HCT116 (cell line): Measurements from ENCODE around the gene ADAMTS16. TPM values are rescaled to one million over a fixed set of nuclear protein-coding genes. Genes with fewer than 3 reads are reported as not detected.

Experiments
- ATAC-seq: fragments of 200-7000 bp; cut with Tn5 transposase; 2 replicates; pipeline ENCODE4 v1.9.1; 2020; ENCODE audit warnings: mild to moderate bottlenecking, moderate library complexity
- BruUV-seq: library from RNA; stranded (reverse); fragments of 400-500 nt; replicated peaks from 2 replicates; lab custom pipeline; 2021; lab: Mats Ljungman, UMichigan
- CTCF ChIA-PET: fragments of 300-600 bp; sonication (Branson Sonifier 250); formaldehyde crosslinking; loops from one replicate; lab custom pipeline; 2021; ENCODE audit warnings: antibody characterized with exemption; lab: Charles Lee
- POLR2A ChIA-PET: fragments of 300-600, 350-600 bp; sonication (Branson Sonifier 250); formaldehyde crosslinking; loops from one replicate; lab custom pipeline; 2021; ENCODE audit warnings: antibody characterized with exemption; lab: Charles Lee
- RAD21 ChIA-PET, 2 experiments: fragments of 300-600 bp; sonication (Branson Sonifier 250); formaldehyde crosslinking; loops; one replicate each; lab custom pipeline; 2023; ENCODE audit warnings: low total read pairs in 2 of 2; ENCODE audit not compliant: uncharacterized antibody in 2 of 2, unreplicated experiment in 2 of 2, low non-redundant PET in 1 of 2; lab: Charles Lee
- DNase-seq: peaks from one replicate; pipeline ENCODE4 v3.0.0-alpha.2; 2010; ENCODE audit warnings: low read depth, low spot score
- H2AFZ ChIP-seq: fragments of 200-600 bp; shearing (Covaris generic), sonication (generic); 2 replicates; pipeline ENCODE4 v1.6.1; 2017; ENCODE audit warnings: low read depth, mixed run types, mixed read lengths, antibody characterized with exemption, low read length; ENCODE audit not compliant: poor library complexity, severe bottlenecking
- H3K27ac ChIP-seq: 2 replicates; pipeline ENCODE4 v1.5.1; 2012; ENCODE audit warnings: low read depth, low read length
- H3K27me3 ChIP-seq: fragments of 200-600 bp; sonication (generic); 2 replicates; pipeline ENCODE4 v1.6.1; 2016; ENCODE audit warnings: mixed run types, low read length, mixed read lengths; ENCODE audit not compliant: insufficient read depth
- H3K36me3 ChIP-seq, 2 experiments: fragments of 200-500 bp in 1 of 2; fragments of 200-600 bp in 1 of 2; sonication (Bioruptor generic) in 1 of 2; sonication (generic) in 1 of 2; 2 replicates each; pipeline versions ENCODE4 v1.5.1 to v1.6.1; 2014 to 2016; ENCODE audit warnings: low read length in 2 of 2, inconsistent platforms in 1 of 2, mixed read lengths in 1 of 2, mixed run types in 1 of 2; ENCODE audit not compliant: insufficient read depth in 2 of 2, control insufficient read depth in 1 of 2
- H3K4me1 ChIP-seq, 2 experiments: fragments of 200-600 bp in 1 of 2; sonication (generic) in 1 of 2; 2 replicates each; pipeline versions ENCODE4 v1.5.1 to v1.6.1; 2012 to 2017; ENCODE audit warnings: low read length in 2 of 2, inconsistent platforms in 1 of 2, mild to moderate bottlenecking in 1 of 2, mixed read lengths in 1 of 2, mixed run types in 1 of 2, moderate library complexity in 1 of 2; ENCODE audit not compliant: insufficient read depth in 2 of 2, control insufficient read depth in 1 of 2
- H3K4me2 ChIP-seq: fragments of 200-600 bp; sonication (generic); 2 replicates; pipeline ENCODE4 v1.6.1; 2017; ENCODE audit warnings: mixed run types, low read length, mixed read lengths
- H3K4me3 ChIP-seq, 2 experiments: fragments of 200-600 bp in 1 of 2; sonication (generic) in 1 of 2; replicated peaks in 1 of 2; 2 replicates each; pipeline ENCODE4 v1.5.1; 2011 to 2016; ENCODE audit warnings: low read length in 2 of 2, control low read depth in 1 of 2, low read depth in 1 of 2, mild to moderate bottlenecking in 1 of 2, mixed read lengths in 1 of 2, mixed run types in 1 of 2
- H3K79me2 ChIP-seq: fragments of 200-600 bp; sonication (generic); 2 replicates; pipeline ENCODE4 v1.6.1; 2017; ENCODE audit warnings: mild to moderate bottlenecking, mixed run types, low read length, moderate library complexity, mixed read lengths; ENCODE audit not compliant: insufficient read depth
- H3K9ac ChIP-seq: fragments of 200-600 bp; sonication (generic); 2 replicates; pipeline ENCODE4 v1.6.1; 2016; ENCODE audit warnings: low read length, mixed read lengths
- H3K9me2 ChIP-seq: fragments of 200-600 bp; sonication (generic), shearing (Covaris generic); 2 replicates; pipeline ENCODE4 v1.6.1; 2017; ENCODE audit warnings: mixed run types, mild to moderate bottlenecking, moderate library complexity; ENCODE audit not compliant: insufficient read depth
- H3K9me3 ChIP-seq, 2 experiments: fragments of 200-500 bp in 1 of 2; fragments of 200-600 bp in 1 of 2; sonication (Bioruptor generic) in 1 of 2; sonication (generic) in 1 of 2; 2 replicates each; pipeline ENCODE4 v1.6.1; 2014 to 2017; ENCODE audit warnings: low read length in 2 of 2, mixed read lengths in 2 of 2, inconsistent platforms in 1 of 2, low read depth in 1 of 2, mild to moderate bottlenecking in 1 of 2, mixed run types in 1 of 2, moderate library complexity in 1 of 2; ENCODE audit not compliant: control insufficient read depth in 1 of 2, insufficient read depth in 1 of 2
- H4K20me1 ChIP-seq: fragments of 200-600 bp; sonication (generic), shearing (Covaris generic); 2 replicates; pipeline ENCODE4 v1.6.1; 2017; ENCODE audit warnings: mixed run types, mild to moderate bottlenecking, moderate library complexity; ENCODE audit not compliant: insufficient read depth
- CTCF ChIP-seq, 3 experiments: fragments of 200-600 bp in 1 of 3; sonication (generic) in 1 of 3; IDR thresholded peaks in 2 of 3; conservative IDR thresholded peaks in 1 of 3; 2 replicates each; pipeline ENCODE4 v1.5.1; 2012 to 2017; ENCODE audit warnings: low read depth in 2 of 3, low read length in 2 of 3, antibody characterized with exemption in 1 of 3, borderline replicate concordance in 1 of 3, control low read depth in 1 of 3, mild to moderate bottlenecking in 1 of 3, mixed read lengths in 1 of 3, mixed run types in 1 of 3, moderate library complexity in 1 of 3; ENCODE audit not compliant: insufficient read depth in 1 of 3
- EGR1 ChIP-seq: IDR thresholded peaks from 2 replicates; pipeline ENCODE4 v1.6.1; 2012; ENCODE audit warnings: low read depth
- ELF1 ChIP-seq: IDR thresholded peaks from 2 replicates; pipeline ENCODE4 v1.6.1; 2012; ENCODE audit warnings: low read depth, borderline replicate concordance
- EZH2 ChIP-seq: fragments of 200-600 bp; sonication (generic); IDR thresholded peaks from 2 replicates; pipeline ENCODE4 v1.6.1; 2017; ENCODE audit warnings: antibody characterized with exemption, mixed run types
- EZH2phosphoT487 ChIP-seq: fragments of 200-600 bp; IDR thresholded peaks from 2 replicates; pipeline ENCODE4 v1.6.1; 2018; ENCODE audit warnings: antibody characterized with exemption, borderline replicate concordance
- FOSL1 ChIP-seq: IDR thresholded peaks from 2 replicates; pipeline ENCODE4 v1.6.1; 2012; ENCODE audit warnings: low read depth
- JUND ChIP-seq: IDR thresholded peaks from 2 replicates; pipeline ENCODE4 v1.6.1; 2012
- POLR2A ChIP-seq: IDR thresholded peaks from 2 replicates; pipeline ENCODE4 v1.7.0; 2011; ENCODE audit warnings: borderline replicate concordance; ENCODE audit not compliant: insufficient read depth, insufficient read length; ENCODE audit errors: extremely low read depth
- POLR2AphosphoS5 ChIP-seq: IDR thresholded peaks from 2 replicates; pipeline ENCODE4 v1.6.1; 2011; ENCODE audit warnings: mild to moderate bottlenecking, low read depth, low read length, moderate library complexity
- RAD21 ChIP-seq: IDR thresholded peaks from 2 replicates; pipeline ENCODE4 v1.6.1; 2012; ENCODE audit warnings: low read depth, mild to moderate bottlenecking
- REST ChIP-seq: IDR thresholded peaks from 2 replicates; pipeline ENCODE4 v1.6.1; 2012; ENCODE audit warnings: low read depth
- SIN3A ChIP-seq: IDR thresholded peaks from 2 replicates; pipeline ENCODE4 v1.6.1; 2012; ENCODE audit warnings: low read depth
- ZBTB33 ChIP-seq: IDR thresholded peaks from 2 replicates; pipeline ENCODE4 v1.6.1; 2011; ENCODE audit warnings: mild to moderate bottlenecking, low read length, moderate library complexity; ENCODE audit not compliant: insufficient replicate concordance; ENCODE audit errors: extremely low read depth
- ZNF274 ChIP-seq: fragments of 200-500 bp; sonication (Bioruptor generic); IDR thresholded peaks from 2 replicates; pipeline ENCODE4 v1.6.1; 2014; ENCODE audit warnings: mild to moderate bottlenecking, low read depth, low read length, inconsistent platforms
- intact Hi-C: fragments of 100-400 bp; cut with micrococcal nuclease; formaldehyde crosslinking; loops from 2 replicates; pipeline ENCODE4 v1.10.0; 2022
- total RNA-seq: library from RNA; stranded (reverse); gene quantifications from one replicate; pipeline ENCODE4 v1.2.1, GENCODE V29; 2021; ENCODE audit not compliant: unreplicated experiment
- TF ChIP-seq, protein P1 (sequence below): IDR thresholded peaks from 2 replicates; pipeline ENCODE4 v1.6.1; 2012

Gene ADAMTS16
- total RNA-seq, 1 experiment from 2014 or later: 2.4 TPM

DNA sequence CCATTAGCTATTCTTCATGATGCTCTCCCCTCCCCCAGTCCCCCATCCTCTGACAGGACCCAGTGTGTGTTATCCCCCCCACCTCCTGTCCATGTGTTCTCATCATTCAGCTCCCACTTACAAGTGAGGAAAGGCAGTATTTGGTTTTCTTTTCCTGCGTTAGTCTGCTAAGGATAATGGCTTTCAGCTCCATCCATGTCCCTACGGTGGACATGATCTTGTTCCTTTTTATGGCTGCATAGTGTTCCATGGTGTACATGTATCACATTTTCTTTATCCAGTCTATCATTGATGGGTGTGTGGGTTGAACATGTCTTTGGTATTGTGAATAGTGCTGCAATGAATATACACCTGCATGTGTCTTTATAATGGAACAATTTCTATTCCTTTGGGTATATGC, 181.0 kb downstream of the ADAMTS16 start:
- Histone ChIP-seq H2AFZ (no peak overlapping the region), H3K4me1 (no peaks in the 10 kb centered on the region), H3K27ac (no peak overlapping the region), H3K9me3 (no peaks in the 10 kb centered on the region), H3K9me2 (no peaks in the 10 kb centered on the region), H3K4me2 (no peak overlapping the region), H3K27me3 (no peaks in the 10 kb centered on the region), H3K36me3 (no peaks in the 10 kb centered on the region), H3K79me2 (no peaks in the 10 kb centered on the region), H3K4me3 (no peak overlapping the region), H4K20me1 (no peaks in the 10 kb centered on the region), H3K9ac (no peak overlapping the region)
- no TSS peak for BruUV-seq
- DNase-seq (no peak), ATAC-seq (no peak)
- POLR2A ChIA-PET: no interaction called here
- RAD21 ChIA-PET: no interaction called here
- intact Hi-C loops: no loop called here
- CTCF ChIA-PET: no interaction called here
- TF ChIP-seq RAD21 (no peak), ZBTB33 (no peak), CTCF (IDR thresholded peaks at IDR 0.05 in 2 of 3, conservative IDR thresholded peaks at IDR 0.05 in 1 of 3; ENCODE audit: borderline replicate concordance in 1 of 3, insufficient read depth in 1 of 3, low read depth in 2 of 3, low read length in 2 of 3) (no peak), ELF1 (no peak), EGR1 (no peak), FOSL1 (no peak), ZNF274 (no peak), EZH2phosphoT487 (no peak), EZH2 (no peak), POLR2AphosphoS5 (no peak), SIN3A (no peak), POLR2A (no peak), REST (no peak), JUND (no peak)
- TF ChIP-seq, protein P1, sequence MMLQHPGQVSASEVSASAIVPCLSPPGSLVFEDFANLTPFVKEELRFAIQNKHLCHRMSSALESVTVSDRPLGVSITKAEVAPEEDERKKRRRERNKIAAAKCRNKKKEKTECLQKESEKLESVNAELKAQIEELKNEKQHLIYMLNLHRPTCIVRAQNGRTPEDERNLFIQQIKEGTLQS: no peak
